DND-41 (cell line): ENCODE results near the gene RNF150.

Experiments used
- ATAC-seq: fragments of 200-7000 bp; cut with Tn5 transposase; 3 replicates; pipeline ENCODE4 v1.9.1; 2021; ENCODE audit warnings: low read depth; ENCODE audit not compliant: insufficient read depth
- DNase-seq: peaks from one replicate; pipeline ENCODE4 v3.0.0-alpha.2; 2020
- H2AFZ ChIP-seq: 2 replicates; pipeline ENCODE4 v1.6.0; 2012; ENCODE audit warnings: low read depth, low read length
- H3K27ac ChIP-seq: 2 replicates; pipeline ENCODE4 v1.5.1; 2012; ENCODE audit warnings: low read length, inconsistent platforms
- H3K27me3 ChIP-seq: fragments of 200-600 bp; sonication (generic); 2 replicates; pipeline ENCODE4 v1.6.0; 2012; ENCODE audit warnings: low read length, mild to moderate bottlenecking, inconsistent platforms; ENCODE audit not compliant: insufficient read depth, poor library complexity
- H3K36me3 ChIP-seq: 2 replicates; pipeline ENCODE4 v1.5.1; 2012; ENCODE audit warnings: low read length, inconsistent platforms; ENCODE audit not compliant: insufficient read depth
- H3K4me1 ChIP-seq: 2 replicates; pipeline ENCODE4 v1.5.1; 2012; ENCODE audit warnings: mild to moderate bottlenecking, low read length; ENCODE audit not compliant: insufficient read depth
- H3K4me2 ChIP-seq: 2 replicates; pipeline ENCODE4 v1.6.0; 2012; ENCODE audit warnings: mild to moderate bottlenecking, moderate library complexity, low read length, inconsistent platforms; ENCODE audit not compliant: insufficient read depth
- H3K4me3 ChIP-seq, 2 experiments: fragments of 200-600 bp in 1 of 2; shearing (Covaris generic) in 1 of 2; 2 replicates each; pipeline ENCODE4 v1.5.1; 2012 to 2016; ENCODE audit warnings: inconsistent platforms in 2 of 2, low read length in 2 of 2, mild to moderate bottlenecking in 2 of 2, low read depth in 1 of 2, moderate library complexity in 1 of 2
- H3K79me2 ChIP-seq: 2 replicates; pipeline ENCODE4 v1.6.0; 2012; ENCODE audit warnings: low read length, inconsistent platforms; ENCODE audit not compliant: insufficient read depth
- H3K9ac ChIP-seq: 2 replicates; pipeline ENCODE4 v1.6.0; 2012; ENCODE audit warnings: low read depth, mild to moderate bottlenecking, inconsistent platforms, low read length, moderate library complexity
- H3K9me3 ChIP-seq: 2 replicates; pipeline ENCODE4 v1.5.1; 2012; ENCODE audit warnings: low read length, moderate library complexity, mild to moderate bottlenecking, inconsistent platforms; ENCODE audit not compliant: insufficient read depth, severe bottlenecking
- H4K20me1 ChIP-seq: 2 replicates; pipeline ENCODE4 v1.6.0; 2012; ENCODE audit warnings: low read length; ENCODE audit not compliant: insufficient read depth
- EZH2 ChIP-seq: IDR thresholded peaks from 3 replicates; pipeline ENCODE4 v1.6.1; 2012; ENCODE audit warnings: borderline replicate concordance, low read depth, mild to moderate bottlenecking, moderate library complexity, low read length, inconsistent platforms; ENCODE audit not compliant: severe bottlenecking
- TF ChIP-seq, protein P1 (sequence below): IDR thresholded peaks from 2 replicates; pipeline ENCODE4 v1.5.1; 2012; ENCODE audit warnings: borderline replicate concordance, low read length, moderate library complexity, mild to moderate bottlenecking; ENCODE audit not compliant: poor library complexity, severe bottlenecking; ENCODE audit errors: extremely low read depth

The RNF150 gene

DNA sequence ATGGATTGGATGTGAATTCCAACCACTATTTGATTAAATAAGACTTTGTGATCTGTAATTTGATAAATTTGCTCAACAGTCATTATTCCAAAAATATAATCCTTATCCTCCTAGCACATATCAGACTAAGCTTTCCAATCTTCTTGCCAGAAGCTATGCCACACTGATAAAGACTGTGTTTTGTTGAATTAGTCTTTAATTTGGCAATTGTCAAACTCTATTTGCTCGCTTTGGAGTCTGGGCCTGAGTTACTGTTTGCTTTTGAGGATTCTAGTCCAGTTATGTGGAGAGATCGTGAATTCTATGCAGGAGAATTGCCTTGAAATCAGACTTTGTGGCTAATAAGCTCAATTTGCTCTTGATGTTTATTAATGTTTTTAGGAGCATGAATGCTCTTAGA is 10.9 kb upstream of the RNF150 start:
- Histone ChIP-seq H2AFZ (no peak overlapping the region), H3K4me1 (no peaks in the 10 kb centered on the region), H3K9ac (no peak overlapping the region), H3K27ac (no peak overlapping the region), H4K20me1 (no peaks in the 10 kb centered on the region), H3K27me3 (no peaks in the 10 kb centered on the region), H3K4me3 (no peak overlapping the region), H3K4me2 (no peak overlapping the region), H3K79me2 (no peaks in the 10 kb centered on the region), H3K9me3 (no peaks in the 10 kb centered on the region), H3K36me3 (no peaks in the 10 kb centered on the region)
- TF ChIP-seq EZH2: no peak
- TF ChIP-seq, protein P1, sequence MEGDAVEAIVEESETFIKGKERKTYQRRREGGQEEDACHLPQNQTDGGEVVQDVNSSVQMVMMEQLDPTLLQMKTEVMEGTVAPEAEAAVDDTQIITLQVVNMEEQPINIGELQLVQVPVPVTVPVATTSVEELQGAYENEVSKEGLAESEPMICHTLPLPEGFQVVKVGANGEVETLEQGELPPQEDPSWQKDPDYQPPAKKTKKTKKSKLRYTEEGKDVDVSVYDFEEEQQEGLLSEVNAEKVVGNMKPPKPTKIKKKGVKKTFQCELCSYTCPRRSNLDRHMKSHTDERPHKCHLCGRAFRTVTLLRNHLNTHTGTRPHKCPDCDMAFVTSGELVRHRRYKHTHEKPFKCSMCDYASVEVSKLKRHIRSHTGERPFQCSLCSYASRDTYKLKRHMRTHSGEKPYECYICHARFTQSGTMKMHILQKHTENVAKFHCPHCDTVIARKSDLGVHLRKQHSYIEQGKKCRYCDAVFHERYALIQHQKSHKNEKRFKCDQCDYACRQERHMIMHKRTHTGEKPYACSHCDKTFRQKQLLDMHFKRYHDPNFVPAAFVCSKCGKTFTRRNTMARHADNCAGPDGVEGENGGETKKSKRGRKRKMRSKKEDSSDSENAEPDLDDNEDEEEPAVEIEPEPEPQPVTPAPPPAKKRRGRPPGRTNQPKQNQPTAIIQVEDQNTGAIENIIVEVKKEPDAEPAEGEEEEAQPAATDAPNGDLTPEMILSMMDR: no peak
- DNase-seq (no peak), ATAC-seq (no peak)

DNA sequence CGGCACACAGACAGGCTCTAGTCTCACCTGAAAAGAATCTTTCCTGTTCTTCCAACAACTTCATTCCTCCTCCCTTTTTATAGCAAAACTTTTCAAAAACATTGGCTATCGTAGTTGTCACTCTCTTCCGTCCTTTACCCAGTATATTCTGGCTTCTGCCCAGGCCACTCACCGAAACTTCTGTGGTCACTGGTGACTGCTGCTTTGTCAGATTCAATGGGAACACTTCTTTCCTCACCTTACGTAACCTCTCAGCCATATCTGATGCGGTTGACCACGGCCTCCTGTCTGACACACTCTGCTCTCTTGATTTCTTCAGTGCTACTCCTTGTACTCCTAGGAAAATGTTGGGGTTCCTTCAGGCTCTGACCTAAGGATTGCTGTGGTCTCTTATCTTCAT is 9.2 kb upstream of the RNF150 start:
- Histone ChIP-seq H3K4me3 (no peak overlapping the region), H3K27ac (no peak overlapping the region), H4K20me1 (no peaks in the 10 kb centered on the region), H3K4me2 (no peak overlapping the region), H2AFZ (no peak overlapping the region), H3K27me3 (no peaks in the 10 kb centered on the region), H3K9me3 (no peaks in the 10 kb centered on the region), H3K79me2 (no peaks in the 10 kb centered on the region), H3K4me1 (no peaks in the 10 kb centered on the region), H3K9ac (no peak overlapping the region), H3K36me3 (no peaks in the 10 kb centered on the region)
- ATAC-seq (no peak), DNase-seq (no peak)
- TF ChIP-seq EZH2: no peak
- TF ChIP-seq, protein P1: no peak

DNA sequence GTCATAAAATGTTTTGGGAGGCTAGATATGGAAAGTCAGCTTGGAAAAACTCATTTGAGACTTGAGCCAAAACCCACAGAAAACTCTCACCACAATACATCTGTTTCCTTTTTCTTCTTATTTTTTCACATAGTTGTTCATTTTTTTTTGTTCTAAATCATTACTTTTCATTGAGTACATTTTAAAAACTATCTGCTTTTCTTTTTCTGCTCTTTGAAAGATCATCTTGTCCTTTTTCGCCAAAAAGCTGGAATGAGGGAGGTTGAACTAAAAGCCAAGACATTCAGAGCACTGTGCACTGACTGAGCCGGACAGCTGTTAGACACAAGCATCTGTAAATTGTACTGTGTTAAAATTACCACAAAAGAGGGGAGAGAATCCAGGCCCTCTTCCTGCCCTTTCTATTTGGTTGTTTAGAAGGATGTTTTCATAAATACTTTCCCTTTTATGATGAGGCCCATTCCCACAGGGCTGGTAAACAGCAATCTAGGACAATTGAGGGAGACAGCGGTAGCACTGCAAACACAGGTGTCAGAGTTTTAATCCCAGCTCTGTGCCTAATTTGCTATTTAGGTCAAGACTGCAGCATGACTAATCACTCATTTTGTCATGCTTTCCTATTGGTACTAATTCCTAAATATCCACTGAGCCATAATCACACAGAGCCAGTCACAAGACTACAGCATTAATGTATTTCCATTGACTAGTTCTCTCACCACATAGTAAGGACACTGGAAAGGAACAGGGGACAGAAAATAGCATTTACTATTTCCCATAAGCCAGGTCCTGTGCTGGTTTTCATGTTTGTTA is 7.3 kb upstream of the RNF150 start:
- Histone ChIP-seq H3K4me2 (no peak overlapping the region), H3K36me3 (no peaks in the 10 kb centered on the region), H3K9ac (no peak overlapping the region), H4K20me1 (no peaks in the 10 kb centered on the region), H3K79me2 (no peaks in the 10 kb centered on the region), H3K4me3 (no peak overlapping the region), H3K9me3 (no peaks in the 10 kb centered on the region), H3K27me3 (no peaks in the 10 kb centered on the region), H2AFZ (no peak overlapping the region), H3K4me1 (no peaks in the 10 kb centered on the region), H3K27ac (no peak overlapping the region)
- DNase-seq (no peak), ATAC-seq (no peak)
- TF ChIP-seq EZH2: no peak
- TF ChIP-seq, protein P1: no peak
